ENCODE data around the gene SURF1.

Gene SURF1

GRCh38 chr9:133403766-133404453 is 47.6 kb upstream of the SURF1 start:
- no peak overlapping the region for H2AFZ ChIP-seq (ENCODE audit: low read depth, low read length, severe bottlenecking)
- H4K20me1 ChIP-seq (ENCODE audit: low read depth, low read length): no peaks in the 10 kb centered on the region
- H3K9me2 ChIP-seq (replicated peaks; ENCODE audit: insufficient read depth, low read length): no peaks in the 10 kb centered on the region
- no peaks in the 10 kb centered on the region for H3K36me3 ChIP-seq (ENCODE audit: low read length)
- no peaks in the 10 kb centered on the region for H3K9me3 ChIP-seq (ENCODE audit: insufficient read depth, low read length)
- TF ChIP-seq CTCF (IDR thresholded peaks at IDR 0.05; ENCODE audit: insufficient read depth, low read length, poor library complexity, severe bottlenecking) (peak; percentile 55), EZH2phosphoT487 (conservative IDR thresholded peaks at IDR 0.05; ENCODE audit: low read length) (no peak)
- no peaks in the 10 kb centered on the region for H3F3A ChIP-seq (ENCODE audit: insufficient read depth)
- H3K27me3 ChIP-seq (ENCODE audit: low read length): no peaks in the 10 kb centered on the region
- no peak overlapping the region for H3K9ac ChIP-seq (ENCODE audit: low read length)
- H3K4me3 ChIP-seq (ENCODE audit: insufficient read depth, low read length, poor library complexity, severe bottlenecking): no peak overlapping the region
- H3K4me2 ChIP-seq (ENCODE audit: low read depth, low read length, poor library complexity, severe bottlenecking): no peak overlapping the region
- no peaks in the 10 kb centered on the region for H3K79me2 ChIP-seq (ENCODE audit: insufficient read depth, low read length)
- H3K27ac ChIP-seq (ENCODE audit: low read depth, low read length): no peak overlapping the region

GRCh38 chr9:133402689-133403088 is 46.4 kb upstream of the SURF1 start:
- Histone ChIP-seq H3K9me2 (replicated peaks; ENCODE audit: insufficient read depth, low read length) (no peaks in the 10 kb centered on the region), H4K20me1 (ENCODE audit: low read depth, low read length) (no peaks in the 10 kb centered on the region), H3F3A (ENCODE audit: insufficient read depth) (no peaks in the 10 kb centered on the region), H3K9me3 (ENCODE audit: insufficient read depth, low read length) (no peaks in the 10 kb centered on the region), H3K4me3 (ENCODE audit: insufficient read depth, low read length, poor library complexity, severe bottlenecking) (no peak overlapping the region), H3K4me2 (ENCODE audit: low read depth, low read length, poor library complexity, severe bottlenecking) (no peak overlapping the region), H3K36me3 (ENCODE audit: low read length) (no peaks in the 10 kb centered on the region), H2AFZ (ENCODE audit: low read depth, low read length, severe bottlenecking) (no peak overlapping the region), H3K9ac (ENCODE audit: low read length) (no peak overlapping the region), H3K27me3 (ENCODE audit: low read length) (no peaks in the 10 kb centered on the region), H3K27ac (ENCODE audit: low read depth, low read length) (no peak overlapping the region), H3K79me2 (ENCODE audit: insufficient read depth, low read length) (no peaks in the 10 kb centered on the region)
- TF ChIP-seq CTCF (IDR thresholded peaks at IDR 0.05; ENCODE audit: insufficient read depth, low read length, poor library complexity, severe bottlenecking) (no peak), EZH2phosphoT487 (conservative IDR thresholded peaks at IDR 0.05; ENCODE audit: low read length) (no peak)

GRCh38 chr9:133401588-133401987 is 45.3 kb upstream of the SURF1 start:
- Histone ChIP-seq H3K27ac (ENCODE audit: low read depth, low read length) (no peak overlapping the region), H3K9me2 (replicated peaks; ENCODE audit: insufficient read depth, low read length) (no peaks in the 10 kb centered on the region), H3F3A (ENCODE audit: insufficient read depth) (no peaks in the 10 kb centered on the region), H2AFZ (ENCODE audit: low read depth, low read length, severe bottlenecking) (no peak overlapping the region), H3K4me2 (ENCODE audit: low read depth, low read length, poor library complexity, severe bottlenecking) (no peak overlapping the region), H3K27me3 (ENCODE audit: low read length) (no peaks in the 10 kb centered on the region), H3K4me3 (ENCODE audit: insufficient read depth, low read length, poor library complexity, severe bottlenecking) (no peak overlapping the region), H3K79me2 (ENCODE audit: insufficient read depth, low read length) (no peaks in the 10 kb centered on the region), H3K9ac (ENCODE audit: low read length) (no peak overlapping the region), H3K9me3 (ENCODE audit: insufficient read depth, low read length) (no peaks in the 10 kb centered on the region), H4K20me1 (ENCODE audit: low read depth, low read length) (no peaks in the 10 kb centered on the region), H3K36me3 (ENCODE audit: low read length) (no peaks in the 10 kb centered on the region)
- TF ChIP-seq CTCF (IDR thresholded peaks at IDR 0.05; ENCODE audit: insufficient read depth, low read length, poor library complexity, severe bottlenecking) (no peak), EZH2phosphoT487 (conservative IDR thresholded peaks at IDR 0.05; ENCODE audit: low read length) (no peak)
